Umbilical cord (tissue), 2 donors: Measurements from ENCODE around the gene NPR3. TPM values are rescaled to one million over a fixed set of nuclear protein-coding genes. Genes with fewer than 3 reads are reported as not detected.
"Not testable (repeated sequence)": the region's sequence is repeated elsewhere in the genome, so short reads cannot be mapped to it uniquely, and the experiment has no call there.

Experiments
- DNase-seq: peaks from one replicate; pipeline ENCODE4 v3.0.0-alpha.2; 2015; ENCODE audit warnings: low spot score
- total RNA-seq: library from RNA; depleted of rRNA; stranded (reverse); fragments of >200 nt; gene quantifications from one replicate; pipeline ENCODE4 v1.2.3, GENCODE V29; 2014; ENCODE audit warnings: low replicate concordance; ENCODE audit not compliant: insufficient read depth

NPR3 gene
- total RNA-seq, 1 donor from 2014 or later, result 15.6 TPM

GRCh38 chr5:32767948-32768467 lies 56.9 kb downstream of the NPR3 start:
- DNase-seq, result no peak

- DNase-seq, result no peak
These were observed 58.6 kb downstream of the NPR3 start for GRCh38 chr5:32769711-32770110.

- DNase-seq, result no peak
These were observed 59.3 kb downstream of the NPR3 start for GRCh38 chr5:32770444-32770843.

DNA sequence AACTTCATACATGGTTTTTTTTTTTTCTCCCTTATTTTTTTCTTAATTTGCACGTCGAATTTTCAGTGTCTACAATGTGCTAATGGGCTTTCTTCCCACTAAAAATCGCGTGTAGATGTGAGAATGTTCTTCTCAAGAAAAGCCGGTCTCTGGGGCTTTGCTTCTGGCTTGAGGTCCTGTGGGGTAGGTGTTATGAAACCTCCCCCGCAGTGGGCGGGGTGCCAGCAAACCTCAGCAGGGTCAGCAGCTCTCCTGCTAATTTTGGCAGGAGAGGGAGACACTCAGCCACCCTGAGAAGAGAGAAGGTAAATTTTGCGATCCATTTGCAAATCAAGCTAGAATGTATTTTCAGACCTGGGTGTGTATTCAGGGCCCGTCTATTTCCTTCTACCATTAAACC lies 59.9 kb downstream of the NPR3 start:
- no peak for DNase-seq

GRCh38 chr5:32773944-32774343 lies 62.8 kb downstream of the NPR3 start:
- DNase-seq, result no peak

DNA sequence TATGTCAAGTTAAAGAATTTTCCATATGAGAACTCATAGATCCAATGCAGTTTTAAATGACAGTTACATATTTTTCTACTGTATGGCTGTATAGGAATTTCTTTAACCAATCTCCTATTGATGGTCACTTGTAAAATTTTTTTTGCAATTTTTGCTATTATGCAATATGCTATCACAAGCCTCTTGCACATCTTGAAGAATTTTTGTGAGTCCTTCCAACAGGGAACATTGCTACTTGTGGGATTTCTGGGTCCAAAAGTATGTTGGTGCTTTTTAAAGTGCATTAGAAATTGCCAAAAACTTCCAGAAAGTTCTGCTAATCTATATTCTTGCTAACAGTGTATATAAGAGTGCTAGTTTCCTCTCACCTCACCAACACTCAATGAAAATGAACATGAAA lies 65.1 kb downstream of the NPR3 start:
- no peak for DNase-seq

DNA sequence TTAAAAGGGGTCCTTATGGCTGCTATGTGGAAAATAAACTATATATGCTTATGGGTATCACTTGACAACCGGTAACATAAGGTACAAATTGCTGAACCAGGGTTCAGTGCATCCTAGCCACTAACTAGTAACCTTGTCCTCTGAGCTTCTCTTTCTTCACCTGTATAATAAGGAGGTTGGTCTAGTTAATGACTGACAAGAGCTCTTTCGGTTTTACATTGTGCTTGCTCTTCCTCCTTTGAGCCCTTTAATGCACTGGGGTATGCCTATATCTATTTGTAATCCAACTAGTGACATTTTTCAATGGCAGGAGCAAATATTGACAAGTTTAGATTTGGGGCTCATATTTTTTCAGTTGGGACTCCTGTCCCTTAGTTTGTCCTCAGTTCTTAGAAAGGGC lies 66.1 kb downstream of the NPR3 start:
- no peak for DNase-seq

DNA sequence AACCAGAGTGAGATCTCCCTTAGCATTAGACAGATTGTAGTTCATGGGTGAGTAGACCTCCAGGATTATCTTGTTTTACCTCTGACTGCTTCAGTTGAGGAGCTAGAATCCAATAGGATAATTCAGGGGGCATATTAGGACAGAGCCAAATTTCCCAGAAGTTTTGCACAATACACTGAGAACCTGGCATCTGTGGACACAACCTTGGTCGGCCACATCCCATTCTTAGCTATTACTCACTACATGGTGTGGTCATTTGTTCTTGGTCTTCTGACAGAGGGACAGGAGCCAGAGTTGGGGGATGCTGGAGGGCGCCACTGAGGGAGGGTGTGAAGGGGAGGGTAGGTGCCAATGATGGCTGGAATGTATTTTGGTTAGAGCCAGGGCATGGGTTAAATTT lies 66.6 kb downstream of the NPR3 start:
- DNase-seq, result no peak

DNA sequence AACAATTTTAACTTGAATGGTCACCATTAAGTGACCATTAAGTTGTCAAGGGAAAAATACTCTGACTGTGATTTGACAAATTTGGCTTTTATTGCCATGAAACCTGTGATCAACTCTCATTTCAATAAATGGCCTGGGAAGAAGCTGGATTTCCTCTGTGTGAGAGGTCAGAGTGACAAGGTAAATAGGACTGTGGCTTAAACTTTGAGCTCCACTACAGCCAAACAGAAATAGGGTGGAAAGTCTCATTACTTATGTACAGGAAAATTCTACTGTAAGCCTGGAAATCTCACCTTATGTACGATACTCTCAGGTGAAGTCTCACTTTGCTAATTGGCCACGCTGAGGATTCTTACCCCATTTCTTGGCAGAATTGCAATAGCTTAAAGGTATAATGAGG lies 67.3 kb downstream of the NPR3 start:
- no peak for DNase-seq

GRCh38 chr5:32779754-32780415 lies 68.8 kb downstream of the NPR3 start:
- no peak for DNase-seq

- DNase-seq, result peak; percentile 6
These were observed 69.4 kb downstream of the NPR3 start for GRCh38 chr5:32780508-32780919.

DNA sequence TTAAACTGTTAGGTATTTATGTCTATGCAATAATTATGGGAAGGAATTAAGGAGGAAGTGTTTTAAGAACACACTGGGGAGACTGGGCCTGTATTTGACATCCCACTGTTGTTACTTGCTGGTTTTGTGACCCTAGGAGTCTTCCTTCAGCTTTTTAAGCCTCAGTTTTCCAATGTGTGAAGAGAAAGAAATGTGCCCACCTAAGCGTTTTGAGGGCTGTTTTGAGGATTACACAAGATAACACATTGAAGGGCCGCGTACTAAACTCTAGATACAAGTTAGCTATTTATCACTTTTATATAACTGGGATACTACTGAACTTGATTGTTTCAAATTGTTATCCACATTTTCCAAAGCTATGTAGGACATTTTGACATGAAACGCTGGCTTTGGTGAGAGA lies 72.5 kb downstream of the NPR3 start:
- DNase-seq, result no peak

DNA sequence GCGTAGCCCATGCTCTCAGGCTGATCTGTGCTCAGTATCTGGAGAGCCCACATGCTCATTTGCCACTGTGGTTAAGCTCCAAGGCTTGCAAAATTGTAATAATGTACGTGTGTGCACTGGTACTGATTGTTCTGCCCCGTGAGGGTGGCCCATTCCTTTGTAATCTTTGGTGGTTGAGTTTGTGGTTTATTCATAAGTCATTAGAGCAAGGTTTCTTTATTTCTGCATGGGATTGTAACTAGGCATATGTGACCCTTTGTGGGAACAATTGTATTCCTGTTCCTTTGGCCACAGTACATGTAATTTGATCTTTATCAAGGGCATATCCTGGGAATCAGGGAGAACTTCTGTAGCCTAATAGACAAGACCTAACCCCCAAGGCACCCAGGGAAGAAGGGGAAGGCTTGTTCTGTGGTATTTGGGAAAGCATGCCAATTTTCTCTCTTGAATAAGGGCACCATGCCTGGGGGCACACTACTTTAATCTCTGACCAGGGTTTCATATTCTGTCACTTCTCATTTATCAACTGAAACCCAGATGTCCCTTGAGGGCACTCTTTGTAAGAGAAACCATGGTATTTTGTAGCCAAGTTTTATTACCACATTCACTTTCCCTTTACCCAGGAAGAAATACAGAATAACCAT lies 74.6 kb downstream of the NPR3 start:
- DNase-seq, result no peak

- no peak for DNase-seq
These were observed 75.2 kb downstream of the NPR3 start for GRCh38 chr5:32786311-32786710.

- peak; percentile 34 for DNase-seq
These were observed 79.4 kb downstream of the NPR3 start for GRCh38 chr5:32790411-32790951.

DNA sequence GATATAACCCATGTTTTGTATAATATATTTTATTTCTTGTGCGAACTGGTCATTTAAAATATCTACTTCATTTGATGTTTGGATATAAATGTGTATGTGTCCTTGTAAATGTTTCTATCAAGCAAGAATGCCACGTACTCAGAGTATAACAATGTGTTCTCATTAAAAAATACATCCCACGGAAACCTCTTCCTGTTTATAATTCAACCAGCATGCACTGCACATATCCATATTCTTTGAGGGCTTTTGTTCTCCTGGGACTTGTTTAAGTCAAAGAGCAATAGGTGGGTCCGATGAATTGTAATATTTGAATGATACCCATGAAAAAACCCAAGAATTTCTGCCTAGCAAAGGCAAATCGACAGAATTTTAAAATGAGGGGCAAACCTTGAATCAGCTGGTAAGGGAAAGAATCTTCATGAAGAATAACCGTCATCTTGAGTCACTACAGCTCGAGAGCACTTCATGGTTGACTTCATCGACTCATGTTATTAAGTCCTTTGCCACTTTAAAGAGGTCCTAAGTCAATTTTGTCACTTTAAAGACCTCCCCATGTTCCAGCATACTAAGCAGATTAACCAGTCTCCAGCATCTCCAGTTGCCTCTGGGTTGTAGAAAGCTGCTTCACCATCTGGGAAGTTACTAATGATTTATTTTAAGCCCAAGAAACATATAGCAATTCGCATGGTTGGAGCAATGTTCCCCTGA lies 80.6 kb downstream of the NPR3 start:
- DNase-seq, result no peak

DNA sequence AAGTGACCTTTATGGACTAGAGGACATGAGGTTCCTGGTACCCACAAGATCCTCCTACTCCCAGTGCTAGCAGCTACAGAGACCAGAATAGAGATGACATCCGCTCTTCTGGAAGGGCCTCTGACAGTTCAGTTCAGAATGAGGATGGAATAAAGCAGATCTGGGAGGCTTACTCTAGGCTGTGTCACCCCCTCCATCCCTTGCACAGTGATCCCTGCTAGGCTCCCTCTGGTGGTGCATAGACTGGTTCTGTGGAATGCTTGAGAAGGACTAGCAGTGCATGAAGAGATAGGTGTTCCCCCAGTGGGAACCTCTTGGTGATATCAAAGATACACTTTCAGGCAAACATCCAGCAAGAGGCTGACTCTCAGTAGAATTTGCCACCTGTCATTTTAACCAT lies 83.0 kb downstream of the NPR3 start:
- DNase-seq, result no peak

GRCh38 chr5:32802764-32803163 lies 91.6 kb downstream of the NPR3 start:
- DNase-seq, result no peak

DNA sequence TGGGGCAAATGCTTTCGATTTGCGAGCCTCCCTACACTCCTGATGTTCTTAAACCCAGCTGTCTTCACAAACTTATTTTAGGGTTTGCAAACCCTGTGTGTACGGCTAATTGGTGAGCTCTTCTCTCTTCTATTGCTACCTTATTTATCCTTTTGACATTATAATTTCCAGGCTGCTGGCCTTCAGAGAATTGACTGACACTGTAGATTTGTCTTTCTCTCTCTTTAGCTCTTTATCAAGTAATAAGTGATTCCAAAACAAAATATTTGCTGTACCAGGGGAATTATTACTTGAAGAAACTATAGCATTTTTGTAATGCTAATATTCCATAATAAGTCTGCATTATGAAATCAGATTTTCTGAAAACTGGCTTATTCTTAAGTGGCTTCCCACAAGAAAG lies 92.5 kb downstream of the NPR3 start:
- DNase-seq, result no peak

- not testable (repeated sequence) for DNase-seq
These were observed 94.3 kb downstream of the NPR3 start for GRCh38 chr5:32805462-32805861.

DNA sequence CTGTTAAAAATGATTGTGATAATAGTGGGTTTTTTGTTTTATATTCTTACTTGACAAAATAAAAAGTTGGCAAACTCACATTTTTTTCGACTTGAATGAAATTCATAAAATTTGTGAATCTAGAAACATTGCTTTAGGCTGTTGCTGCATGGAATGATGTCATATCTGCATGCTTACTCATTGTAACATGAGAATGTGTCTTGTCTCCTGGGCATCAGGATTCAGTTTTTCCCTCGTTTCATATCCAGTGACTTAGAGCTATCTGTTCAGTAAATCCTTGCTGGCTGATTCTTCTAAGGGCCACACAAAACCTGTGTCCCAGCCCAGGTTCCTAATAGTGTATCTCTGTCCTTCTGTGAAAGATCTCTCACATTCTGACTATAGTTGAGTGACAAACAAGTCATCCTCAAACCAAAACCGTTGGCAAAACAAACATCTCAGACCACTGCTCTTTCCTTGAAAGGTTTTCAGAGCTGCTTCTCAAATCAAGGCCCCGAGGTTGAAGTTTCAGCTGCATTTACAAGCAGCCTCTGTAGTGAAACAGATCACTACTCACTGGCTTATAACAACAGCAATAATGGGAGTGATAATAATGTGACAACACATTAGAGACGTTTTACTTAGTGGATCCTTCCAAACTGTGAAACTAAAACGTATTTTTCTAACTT lies 95.0 kb downstream of the NPR3 start:
- peak; percentile 87 for DNase-seq

DNA sequence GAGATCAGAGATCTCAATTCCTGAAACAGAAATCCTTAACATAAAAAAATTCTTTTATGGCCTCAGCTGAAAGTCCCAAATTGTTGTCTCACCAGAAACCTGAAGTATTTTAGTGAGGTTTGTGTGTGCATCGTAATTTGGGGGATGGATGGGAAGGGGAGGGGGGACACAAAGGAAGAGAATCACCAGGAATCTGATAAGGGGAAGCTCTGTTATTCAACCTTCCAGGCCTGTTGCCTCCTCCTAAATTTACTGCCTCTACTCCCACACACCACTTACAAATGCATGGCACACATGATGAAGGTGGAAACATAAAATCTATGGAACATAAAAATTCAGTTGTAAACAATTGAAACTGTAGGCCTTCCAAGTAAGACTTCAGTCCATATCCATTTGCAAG lies 97.7 kb downstream of the NPR3 start:
- DNase-seq, result no peak
